Retina (tissue), 1 donor: Measurements from ENCODE around the gene SPN.
"Not testable (repeated sequence)": the region's sequence is repeated elsewhere in the genome, so short reads cannot be mapped to it uniquely, and the experiment has no call there.

ENCODE experiments used
- DNase-seq: peaks from one replicate; pipeline ENCODE4 v3.0.0-alpha.2; 2016

SPN gene

GRCh38 chr16:29680180-29680598 is 17.1 kb downstream of the SPN start:
- DNase-seq: no peak

GRCh38 chr16:29683543-29684090 is 20.6 kb downstream of the SPN start:
- no peak for DNase-seq

GRCh38 chr16:29684679-29685078 is 21.6 kb downstream of the SPN start:
- no peak for DNase-seq

GRCh38 chr16:29686740-29687332 is 23.8 kb downstream of the SPN start:
- no peak for DNase-seq

GRCh38 chr16:29687755-29688154 is 24.7 kb downstream of the SPN start:
- DNase-seq: no peak

- no peak for DNase-seq
These were observed 25.1 kb downstream of the SPN start for GRCh38 chr16:29688172-29688571.

GRCh38 chr16:29689490-29690351 is 26.7 kb downstream of the SPN start:
- not testable (repeated sequence) for DNase-seq

GRCh38 chr16:29692606-29693005 is 29.6 kb downstream of the SPN start:
- not testable (repeated sequence) for DNase-seq

GRCh38 chr16:29694384-29695195 is 31.5 kb downstream of the SPN start:
- DNase-seq: no peak

- not testable (repeated sequence) for DNase-seq
These were observed 32.6 kb downstream of the SPN start for GRCh38 chr16:29695675-29696074.

- no peak for DNase-seq
These were observed 33.9 kb downstream of the SPN start for GRCh38 chr16:29696881-29697331.

GRCh38 chr16:29697391-29697790 is 34.3 kb downstream of the SPN start:
- DNase-seq: no peak

- no peak for DNase-seq
These were observed 35.0 kb downstream of the SPN start for GRCh38 chr16:29698042-29698441.

- DNase-seq: no peak
These were observed 35.7 kb downstream of the SPN start for GRCh38 chr16:29698484-29699323.

GRCh38 chr16:29699324-29700219 is 36.5 kb downstream of the SPN start:
- DNase-seq: no peak

- peak; percentile 70 for DNase-seq
These were observed 37.4 kb downstream of the SPN start for GRCh38 chr16:29700253-29700987.

- DNase-seq: no peak
These were observed 38.1 kb downstream of the SPN start for GRCh38 chr16:29701214-29701555.

- no peak for DNase-seq
These were observed 39.2 kb downstream of the SPN start for GRCh38 chr16:29702269-29702668.

- DNase-seq: no peak
These were observed 42.0 kb downstream of the SPN start for GRCh38 chr16:29705030-29705429.

GRCh38 chr16:29707160-29707559 is 44.1 kb downstream of the SPN start:
- DNase-seq: not testable (repeated sequence)
